HUDEP-2 (cell line): ENCODE measurements around the gene TUBGCP5.

Experiments used
- DNase-seq, 76 experiments: peaks; one replicate each; lab custom pipeline; 2025; ENCODE audit not compliant: unreplicated experiment in 76 of 76; lab: John Stamatoyannopoulos, UW

TUBGCP5 gene

DNA sequence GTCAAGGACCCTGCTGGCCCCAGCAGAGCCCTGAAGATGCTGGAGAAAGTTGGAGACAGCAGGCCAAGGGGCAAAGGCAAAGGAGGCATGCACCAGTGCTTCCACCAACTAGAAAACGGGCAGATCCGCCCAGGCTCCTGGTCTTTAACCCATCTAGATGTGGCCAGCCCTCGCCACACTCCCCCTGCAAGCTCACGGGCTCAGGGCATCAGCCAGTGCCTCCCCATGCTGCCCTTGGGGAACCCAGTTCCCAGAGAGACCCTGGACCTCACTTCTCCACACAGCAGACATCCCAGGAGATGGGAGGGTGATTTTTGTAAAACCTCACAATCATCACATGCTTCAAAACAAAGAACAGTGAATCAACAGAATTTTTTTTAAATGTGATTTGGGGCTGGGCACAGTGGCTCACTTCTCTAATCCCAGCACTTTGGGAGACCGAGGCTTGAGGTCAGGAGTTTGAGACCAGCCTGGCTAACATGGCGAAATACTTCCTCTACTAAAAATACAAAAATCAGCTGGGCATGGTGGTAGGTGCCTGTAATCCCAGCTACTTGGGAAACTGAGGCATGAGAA lies 83.7 kb downstream of the TUBGCP5 start:
- no peak for DNase-seq

DNA sequence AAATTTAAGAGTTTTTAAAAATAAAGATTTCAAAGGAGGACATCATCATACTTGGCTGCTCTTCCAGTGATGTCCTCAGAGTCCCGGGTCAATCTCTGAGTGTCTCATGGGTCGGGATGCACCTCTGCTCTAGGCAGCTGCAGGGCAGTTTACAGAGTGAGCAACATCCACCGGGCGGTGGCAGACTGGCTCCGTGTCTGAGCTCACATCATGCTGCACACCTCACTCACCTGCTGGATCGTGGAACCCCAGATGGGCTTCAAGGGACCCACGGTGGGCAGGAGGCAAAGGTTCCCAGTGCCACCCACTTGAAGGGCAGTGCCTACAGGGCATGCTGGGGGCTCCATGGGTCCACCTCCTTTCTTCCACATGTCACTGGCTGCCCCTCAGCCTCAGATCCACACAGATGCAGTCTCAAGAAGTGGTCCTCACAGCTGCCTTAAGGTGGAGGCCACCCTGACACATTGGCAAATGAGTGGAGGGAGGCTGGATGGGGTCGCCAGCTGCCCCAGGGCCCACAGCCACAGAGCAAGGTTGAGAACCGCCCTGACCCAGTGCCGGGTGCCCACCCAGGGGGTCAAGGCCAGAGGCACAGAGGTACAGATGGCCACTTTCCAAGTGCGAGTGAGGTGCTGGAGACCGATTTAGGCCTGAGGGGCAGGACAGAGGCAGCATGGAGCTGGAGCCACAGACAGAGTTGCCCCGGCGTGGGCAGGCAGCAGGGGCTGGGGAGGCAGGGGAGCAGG lies 84.4 kb downstream of the TUBGCP5 start:
- no peak for DNase-seq

DNA sequence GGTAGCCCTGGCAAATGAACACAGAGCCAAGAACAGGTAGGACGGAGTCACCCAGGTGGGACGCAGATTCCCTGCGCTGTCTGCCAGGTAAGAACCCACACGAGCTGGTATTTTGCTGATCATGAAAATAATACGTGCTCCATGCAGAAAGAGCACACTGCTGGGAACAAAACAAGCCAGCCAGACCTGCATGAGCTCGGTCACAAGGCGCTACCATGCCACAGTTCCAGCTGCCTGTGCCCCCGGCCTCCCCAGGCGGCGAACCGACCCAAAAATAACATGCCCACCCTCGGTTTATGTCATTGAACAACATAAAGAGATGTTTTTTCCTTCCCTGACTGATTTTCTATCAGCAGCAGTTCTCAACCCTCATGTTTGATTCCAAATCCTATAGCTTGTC lies 85.0 kb downstream of the TUBGCP5 start:
- DNase-seq, result no peak

DNA sequence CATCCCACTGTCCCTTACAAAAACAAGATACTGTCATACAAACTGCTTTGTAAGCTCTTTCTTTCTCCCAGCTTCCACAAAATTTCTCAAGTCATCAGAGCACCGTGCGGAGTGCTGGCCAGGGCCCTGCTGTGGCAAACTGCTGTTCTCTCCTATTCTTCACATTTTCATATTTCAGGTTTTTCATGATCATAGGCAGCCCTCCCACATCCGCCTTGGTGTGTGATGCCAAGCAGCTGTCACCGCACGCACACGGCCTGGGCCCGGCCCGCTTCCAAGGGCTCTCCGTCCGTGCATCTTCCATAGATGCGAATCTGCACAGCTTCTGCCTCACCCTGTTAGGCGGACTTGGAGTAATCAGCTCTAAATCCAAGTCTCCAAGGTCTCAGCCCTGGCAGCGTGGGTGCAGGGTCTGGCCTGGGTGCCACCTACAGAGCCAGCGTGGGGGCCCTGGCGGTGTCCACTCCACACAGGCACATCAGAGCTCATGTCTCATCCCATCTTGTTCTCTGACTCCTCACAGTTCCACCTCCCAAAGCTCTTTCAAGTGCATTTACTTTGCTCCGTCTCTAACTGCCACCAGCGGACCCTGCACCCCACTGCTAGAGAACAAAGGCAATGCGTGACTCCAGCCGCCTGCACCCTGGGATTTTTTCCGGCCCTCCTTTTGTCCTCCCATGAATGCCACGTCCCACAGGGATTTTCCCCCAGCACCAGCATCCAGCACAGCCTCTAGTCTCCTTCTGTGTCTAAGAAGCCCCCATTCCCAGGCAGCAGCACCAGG lies 86.4 kb downstream of the TUBGCP5 start:
- no peak for DNase-seq

DNA sequence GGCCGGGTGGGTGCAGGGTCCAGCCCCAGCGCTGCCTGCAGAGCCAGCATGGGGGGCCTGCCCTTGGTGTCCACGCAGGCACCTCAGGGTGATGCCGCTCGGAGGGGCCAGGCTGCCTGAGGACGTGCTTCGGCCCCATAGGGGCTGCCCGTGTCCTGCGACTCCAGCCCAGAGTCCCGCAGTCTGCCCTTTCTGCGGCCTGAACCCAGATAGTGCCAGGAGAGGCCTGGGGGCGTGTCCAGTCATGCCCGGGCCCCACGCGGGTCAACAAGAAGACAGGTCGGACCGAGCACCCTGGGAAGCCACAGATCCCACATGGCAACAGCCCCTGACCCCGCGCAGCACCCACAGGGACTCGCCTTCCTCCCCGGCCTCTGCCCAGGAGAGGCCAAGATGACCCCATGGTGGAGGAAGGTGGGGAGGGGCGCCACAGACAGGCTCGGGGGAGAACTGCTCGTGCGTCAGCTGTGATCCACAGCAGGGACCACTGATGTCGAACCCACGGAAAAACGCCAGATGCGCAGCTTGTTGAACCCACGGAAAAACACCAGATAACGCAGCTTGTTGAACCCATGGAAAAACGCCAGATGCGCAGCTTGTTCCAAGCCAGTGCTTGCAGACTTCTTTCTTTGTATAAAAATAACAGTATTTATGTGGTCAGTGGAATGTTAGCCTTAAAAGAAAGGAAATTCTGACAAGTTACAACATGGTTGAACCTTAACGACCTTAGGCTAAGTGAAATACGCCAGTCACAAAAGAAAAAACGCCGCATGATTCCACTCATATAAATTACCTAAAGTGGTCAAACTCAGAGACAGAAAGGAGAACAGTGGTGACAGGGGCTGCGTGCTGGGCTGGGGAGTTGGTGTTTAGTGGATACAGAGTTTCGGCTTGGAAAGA lies 87.7 kb downstream of the TUBGCP5 start:
- DNase-seq, result no peak

DNA sequence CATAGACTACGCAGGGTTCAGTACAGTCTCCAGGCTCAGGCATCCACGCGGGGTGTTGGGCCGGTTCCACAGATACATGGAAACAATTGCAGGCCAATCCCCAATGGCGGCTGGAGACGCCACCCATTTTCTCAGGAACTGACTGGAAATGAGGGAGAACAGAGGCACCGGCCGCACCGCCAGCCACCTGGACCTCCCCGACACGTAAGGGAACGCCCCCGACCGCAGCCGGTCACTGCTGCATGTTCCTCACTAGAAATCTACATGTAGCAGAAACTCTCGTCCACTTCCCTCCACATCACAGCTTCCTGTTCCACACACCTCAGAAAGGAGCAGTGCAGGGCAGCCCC lies 88.4 kb downstream of the TUBGCP5 start:
- DNase-seq, result no peak

DNA sequence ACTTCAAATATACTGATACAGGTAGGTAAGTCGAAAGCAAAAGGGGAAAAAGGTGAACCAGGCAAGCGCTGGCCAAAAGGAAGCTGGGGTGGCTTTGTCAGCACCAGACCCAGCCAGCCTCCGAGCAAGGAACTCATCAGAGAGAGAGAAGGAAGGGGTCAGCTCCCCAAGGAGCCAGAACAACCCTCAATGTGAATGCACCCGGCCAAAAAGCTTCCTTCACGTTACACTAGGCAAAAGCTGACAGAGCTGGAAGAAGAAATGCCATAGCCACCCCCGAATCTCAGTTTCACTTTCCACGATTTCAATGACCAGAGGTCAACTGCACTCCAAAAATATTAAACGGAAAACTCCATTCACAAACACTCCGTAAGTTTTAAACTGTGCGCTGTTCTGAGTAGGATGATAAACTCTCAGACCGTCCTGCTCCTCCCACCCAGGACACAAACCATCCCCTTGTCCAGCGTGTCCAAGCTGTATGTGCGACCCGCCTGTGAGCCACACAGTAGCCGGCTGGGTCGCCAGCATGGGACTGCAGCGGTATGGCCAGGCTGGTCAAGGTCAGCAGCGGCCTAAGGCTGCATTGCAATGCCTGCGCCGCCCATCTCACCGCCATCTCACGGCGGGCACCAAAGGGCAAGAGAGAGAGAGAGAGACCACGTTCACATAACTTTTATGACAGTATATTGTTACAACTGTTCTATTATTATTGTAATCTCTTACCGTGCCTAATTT lies 88.9 kb downstream of the TUBGCP5 start:
- DNase-seq, result no peak
